Fibroblast of lung (primary cell): ENCODE measurements around the gene CXCR3.

ENCODE experiments used
- CTCF ChIP-seq, 2 donors: IDR thresholded peaks in 1 of 2; conservative IDR thresholded peaks in 1 of 2; 1 replicate in 1 of 2; 2 replicates in 1 of 2; pipeline ENCODE4 v1.5.1; 2011 to 2012; ENCODE audit warnings: low read length in 2 of 2, control low read depth in 1 of 2, inconsistent platforms in 1 of 2, low read depth in 1 of 2, mild to moderate bottlenecking in 1 of 2
- EZH2 ChIP-seq: IDR thresholded peaks from 2 replicates; pipeline ENCODE4 v1.5.1; 2012; ENCODE audit warnings: low read length, control low read depth, mild to moderate bottlenecking; ENCODE audit errors: missing control alignments

- TF ChIP-seq EZH2 (no peak), CTCF (conservative IDR thresholded peaks at IDR 0.05 in 1 of 2, IDR thresholded peaks at IDR 0.05 in 1 of 2; ENCODE audit: low read depth in 1 of 2, low read length in 2 of 2) (no peak)
These were observed 1.4 kb downstream of the CXCR3 start for GRCh38 chrX:71616672-71617529.
